CD1c-positive myeloid dendritic cell (primary cell): ENCODE data around the gene NEUROG3.

ENCODE experiments used
- DNase-seq: peaks from one replicate; pipeline ENCODE4 v3.0.0-alpha.2; 2016; ENCODE audit errors: extremely low spot score

NEUROG3 gene

GRCh38 chr10:69573056-69573806 is at the start of gene NEUROG3:
TSS of gene NEUROG3 (minus strand) at chr10:69573422. CDS start at chr10:69573043, 379 bp downstream.
- peak; percentile 71 for DNase-seq

- no peak for DNase-seq
Measured at GRCh38 chr10:69620625-69621024, 47.4 kb upstream of the NEUROG3 start.

GRCh38 chr10:69619626-69620025 is 46.4 kb upstream of the NEUROG3 start:
- no peak for DNase-seq

- DNase-seq, result no peak
Measured at GRCh38 chr10:69618746-69619145, 45.5 kb upstream of the NEUROG3 start.

- no peak for DNase-seq
Measured at GRCh38 chr10:69616358-69616757, 43.1 kb upstream of the NEUROG3 start.

- DNase-seq, result no peak
Measured at GRCh38 chr10:69614130-69614529, 40.9 kb upstream of the NEUROG3 start.

GRCh38 chr10:69612760-69613159 is 39.5 kb upstream of the NEUROG3 start:
- no peak for DNase-seq

- no peak for DNase-seq
Measured at GRCh38 chr10:69609077-69609476, 35.9 kb upstream of the NEUROG3 start.

- DNase-seq, result no peak
Measured at GRCh38 chr10:69600761-69601330, 27.6 kb upstream of the NEUROG3 start.

- no peak for DNase-seq
Measured at GRCh38 chr10:69588358-69588757, 15.1 kb upstream of the NEUROG3 start.

- no peak for DNase-seq
Measured at GRCh38 chr10:69584624-69585023, 11.4 kb upstream of the NEUROG3 start.

GRCh38 chr10:69583106-69583505 is 9.9 kb upstream of the NEUROG3 start:
- no peak for DNase-seq

- no peak for DNase-seq
Measured at GRCh38 chr10:69580435-69580834, 7.2 kb upstream of the NEUROG3 start.

- no peak for DNase-seq
Measured at GRCh38 chr10:69579464-69580060, 6.3 kb upstream of the NEUROG3 start.

GRCh38 chr10:69578508-69578991 is 5.3 kb upstream of the NEUROG3 start:
- DNase-seq, result no peak

- no peak for DNase-seq
Measured at GRCh38 chr10:69577268-69578232, 4.3 kb upstream of the NEUROG3 start.

- no peak for DNase-seq
Measured at GRCh38 chr10:69576334-69577011, 3.3 kb upstream of the NEUROG3 start.

GRCh38 chr10:69575164-69575722 is 2.0 kb upstream of the NEUROG3 start:
- no peak for DNase-seq

- DNase-seq, result no peak
Measured at GRCh38 chr10:69574571-69574978, 1.4 kb upstream of the NEUROG3 start.

GRCh38 chr10:69572159-69573055 is 815 bp downstream of the NEUROG3 start:
- DNase-seq, result peak; percentile 28
